Ascending aorta (tissue), 2 donors: ENCODE data around the gene ZNF546. TPM values are rescaled to one million over a fixed set of nuclear protein-coding genes. Genes with fewer than 3 reads are reported as not detected.

ENCODE experiments used
- DNase-seq, 2 donors: peaks; one replicate each; pipeline ENCODE4 v3.0.0-alpha.2; 2019; ENCODE audit warnings: low spot score in 2 of 2
- H3K27ac ChIP-seq, 2 donors: fragments of 200-600 bp; sonication (generic); one replicate each; pipeline ENCODE4 v1.5.1; 2016 to 2017; ENCODE audit warnings: mild to moderate bottlenecking in 1 of 2
- H3K27me3 ChIP-seq: fragments of 200-600 bp; sonication (generic); one replicate; pipeline ENCODE4 v1.5.1; 2017
- H3K36me3 ChIP-seq, 2 donors: fragments of 200-600 bp; sonication (generic); one replicate each; pipeline ENCODE4 v1.5.1; 2016
- H3K4me1 ChIP-seq, 2 donors: fragments of 200-600 bp; sonication (generic); one replicate each; pipeline ENCODE4 v1.5.1; 2016 to 2017; ENCODE audit warnings: mild to moderate bottlenecking in 1 of 2
- H3K4me3 ChIP-seq, 2 donors: fragments of 200-600 bp; sonication (generic); one replicate each; pipeline ENCODE4 v1.5.1; 2016 to 2017; ENCODE audit warnings: mild to moderate bottlenecking in 1 of 2
- H3K9me3 ChIP-seq, 2 donors: fragments of 200-600 bp; sonication (generic); one replicate each; pipeline ENCODE4 v1.5.1; 2016
- CTCF ChIP-seq, 3 experiments: fragments of 200-600 bp in 2 of 3; fragments of 450-650 bp in 1 of 3; sonication (generic) in 2 of 3; IDR thresholded peaks; one replicate each; pipeline ENCODE4 v1.5.1; 2016 to 2019; ENCODE audit warnings: antibody characterized with exemption in 3 of 3, mild to moderate bottlenecking in 1 of 3, moderate library complexity in 1 of 3
- intact Hi-C: fragments of 100-400 bp; cut with DNase I; formaldehyde crosslinking; loops from one replicate; pipeline ENCODE4 v1.15.1; 2023
- total RNA-seq: library from RNA; depleted of rRNA; stranded (reverse); fragments of >200 nt; gene quantifications from one replicate; pipeline ENCODE4 v1.1.0, GENCODE V29; 2016

The ZNF546 gene
- total RNA-seq, 1 donor from 2014 or later, result 3.0 TPM

GRCh38 chr19:39969681-39970424, 27.0 kb upstream of the ZNF546 start:
- no peak for DNase-seq
- no peak for TF ChIP-seq CTCF (IDR thresholded peaks at IDR 0.05)
- Histone ChIP-seq H3K27ac (peak overlapping the region; percentile 86 to 90), H3K9me3 (no peaks in the 10 kb centered on the region), H3K4me3 (peak overlapping the region; percentile 75 to 76), H3K27me3 (no peaks in the 10 kb centered on the region), H3K4me1 (peaks cover 0 to 14% of the 10 kb centered on the region in 2 donors), H3K36me3 (peaks cover 21 to 26% of the 10 kb centered on the region in 2 donors)
- intact Hi-C loops, result loop anchor here (1.0 to 10.0 kb wide), 5 partner anchors 125 to 315 kb away; partner anchors contain the start of genes AKT2, DYRK1B and MAP3K10

GRCh38 chr19:39970425-39970674, 26.5 kb upstream of the ZNF546 start:
- Histone ChIP-seq H3K27me3 (no peaks in the 10 kb centered on the region), H3K9me3 (no peaks in the 10 kb centered on the region), H3K36me3 (peaks cover 25 to 31% of the 10 kb centered on the region in 2 donors), H3K4me3 (peak overlapping the region; percentile 75 to 76), H3K27ac (peak overlapping the region; percentile 86 to 90), H3K4me1 (peaks cover 0 to 14% of the 10 kb centered on the region in 2 donors)
- DNase-seq, result no peak
- TF ChIP-seq CTCF (IDR thresholded peaks at IDR 0.05), result no peak
- intact Hi-C loops, result loop anchor here (1.0 to 10.0 kb wide), 5 partner anchors 126 to 314 kb away; partner anchors contain the start of genes AKT2, DYRK1B and MAP3K10

GRCh38 chr19:39970675-39971379, 26.0 kb upstream of the ZNF546 start, which contains the start of gene PSMC4:
Gene PSMC4 (plus strand): TSS chr19:39971165. CDS start chr19:39971203, 38 bp downstream.
- Histone ChIP-seq H3K27me3 (no peaks in the 10 kb centered on the region), H3K9me3 (no peaks in the 10 kb centered on the region), H3K4me1 (peaks cover 0 to 14% of the 10 kb centered on the region in 2 donors), H3K4me3 (peak within 1 kb of the TSS; percentile 75 to 76), H3K27ac (peak within 1 kb of the TSS; percentile 86 to 90), H3K36me3 (peaks cover 26 to 36% of the 10 kb centered on the region in 2 donors)
- peak; percentile 66 to 78 (median 75) for TF ChIP-seq CTCF (IDR thresholded peaks at IDR 0.05)
- intact Hi-C loops, result loop anchor here (1.0 to 10.0 kb wide), 6 partner anchors 25 to 314 kb away; partner anchors contain the start of genes AKT2, DYRK1B and MAP3K10
- DNase-seq, result peak; percentile 95 to 99

- DNase-seq, result peak in 1 of 2 donors; percentile 64
- H3K9me3 ChIP-seq, result no peaks in the 10 kb centered on the region
- intact Hi-C loops, result loop anchor here (1.0 to 10.0 kb wide), 5 partner anchors 25 to 313 kb away; partner anchors contain the start of genes AKT2, DYRK1B and MAP3K10
These were observed 25.4 kb upstream of the ZNF546 start for GRCh38 chr19:39971380-39972035.

More at GRCh38 chr19:39971380-39972035, 25.4 kb upstream of the ZNF546 start:
- peak overlapping the region; percentile 71 to 79 for H3K27ac ChIP-seq
- no peaks in the 10 kb centered on the region for H3K27me3 ChIP-seq
- peaks cover 26 to 36% of the 10 kb centered on the region in 2 donors for H3K36me3 ChIP-seq
- peak overlapping the region; percentile 75 to 76 for H3K4me3 ChIP-seq
- peaks cover 0 to 14% of the 10 kb centered on the region in 2 donors for H3K4me1 ChIP-seq
- TF ChIP-seq CTCF (IDR thresholded peaks at IDR 0.05), result no peak
